Tibial nerve (tissue), 4 donors: ENCODE results near the gene ZC3H12A. TPM values are rescaled to one million over a fixed set of nuclear protein-coding genes. Genes with fewer than 3 reads are reported as not detected.

ENCODE experiments used
- DNase-seq, 2 donors: peaks; one replicate each; pipeline ENCODE4 v3.0.0-alpha.2; 2019; ENCODE audit warnings: low spot score in 2 of 2
- H3K27ac ChIP-seq, 4 donors: fragments of 200-600 bp; sonication (generic) in 3 of 4; one replicate each; pipeline ENCODE4 v1.5.1; 2017 to 2019; ENCODE audit warnings: mild to moderate bottlenecking in 1 of 4
- H3K27me3 ChIP-seq, 2 donors: fragments of 200-600 bp; sonication (generic) in 1 of 2; one replicate each; pipeline versions ENCODE4 v1.5.1 to v1.6.0; 2017 to 2019
- H3K36me3 ChIP-seq, 3 donors: fragments of 200-600 bp; sonication (generic); one replicate each; pipeline ENCODE4 v1.5.1; 2018 to 2019
- H3K4me1 ChIP-seq, 4 donors: fragments of 200-600 bp; sonication (generic) in 3 of 4; one replicate each; pipeline ENCODE4 v1.5.1; 2017 to 2019
- H3K4me3 ChIP-seq, 4 donors: fragments of 200-600 bp; sonication (generic) in 3 of 4; one replicate each; pipeline ENCODE4 v1.5.1; 2017 to 2019; ENCODE audit warnings: mild to moderate bottlenecking in 1 of 4, moderate library complexity in 1 of 4
- H3K9me3 ChIP-seq, 4 donors: fragments of 200-600 bp; sonication (generic) in 3 of 4; one replicate each; pipeline ENCODE4 v1.5.1; 2017 to 2019
- EP300 ChIP-seq, 2 donors: sonication (generic); formaldehyde crosslinking; IDR thresholded peaks; one replicate each; pipeline ENCODE4 v1.6.1; 2017; ENCODE audit warnings: antibody characterized with exemption in 2 of 2, mild to moderate bottlenecking in 1 of 2
- POLR2A ChIP-seq, 2 donors: fragments of 450-650 bp; IDR thresholded peaks; one replicate each; pipeline ENCODE4 v1.6.1; 2017; ENCODE audit warnings: antibody characterized with exemption in 2 of 2, mild to moderate bottlenecking in 2 of 2, moderate library complexity in 2 of 2
- WGBS, 2 donors: methylation state at CpG; one replicate each; pipeline ENCODE4 v1.1.5; 2018; 5-methylcytosine and 5-hydroxymethylcytosine counted together
- total RNA-seq, 4 donors: library from RNA; depleted of rRNA; stranded (reverse); fragments of >200 nt; gene quantifications; one replicate each; pipeline ENCODE4 v1.1.0, GENCODE V29; 2016
- TF ChIP-seq, protein P1 (sequence below), 5 experiments: fragments of 200-600 bp in 3 of 5; fragments of 450-650 bp in 2 of 5; sonication (generic) in 3 of 5; IDR thresholded peaks; one replicate each; pipeline ENCODE4 v1.5.1; 2016 to 2019; ENCODE audit warnings: antibody characterized with exemption in 5 of 5, mild to moderate bottlenecking in 3 of 5, moderate library complexity in 2 of 5

ZC3H12A gene
- total RNA-seq, 4 donors from 2014 or later, result 7.9 to 15.7 (median 10.9) TPM

DNA sequence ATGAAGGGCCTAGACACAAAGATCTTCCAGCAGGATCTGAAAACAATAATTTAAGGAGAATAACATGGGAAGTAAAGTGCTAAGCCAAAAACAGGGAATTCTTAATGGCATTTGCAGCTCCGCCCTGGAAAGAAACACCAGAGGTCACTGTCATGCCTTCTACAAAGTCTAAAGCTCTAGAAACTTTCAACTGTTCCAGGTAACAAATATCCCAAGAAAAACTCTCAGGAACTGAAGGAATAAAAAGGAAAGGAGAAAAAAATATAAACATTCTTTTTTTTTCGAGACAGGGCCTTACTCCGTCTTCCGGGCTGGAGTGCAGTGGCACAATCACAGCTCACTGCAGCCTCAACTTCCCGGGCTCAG, 13.2 kb downstream of the ZC3H12A start:
- H3K36me3 ChIP-seq, result peaks cover 0 to 67% (median 2%) of the 10 kb centered on the region in 3 donors
- no peaks in the 10 kb centered on the region for H3K9me3 ChIP-seq
- TF ChIP-seq, protein P1, sequence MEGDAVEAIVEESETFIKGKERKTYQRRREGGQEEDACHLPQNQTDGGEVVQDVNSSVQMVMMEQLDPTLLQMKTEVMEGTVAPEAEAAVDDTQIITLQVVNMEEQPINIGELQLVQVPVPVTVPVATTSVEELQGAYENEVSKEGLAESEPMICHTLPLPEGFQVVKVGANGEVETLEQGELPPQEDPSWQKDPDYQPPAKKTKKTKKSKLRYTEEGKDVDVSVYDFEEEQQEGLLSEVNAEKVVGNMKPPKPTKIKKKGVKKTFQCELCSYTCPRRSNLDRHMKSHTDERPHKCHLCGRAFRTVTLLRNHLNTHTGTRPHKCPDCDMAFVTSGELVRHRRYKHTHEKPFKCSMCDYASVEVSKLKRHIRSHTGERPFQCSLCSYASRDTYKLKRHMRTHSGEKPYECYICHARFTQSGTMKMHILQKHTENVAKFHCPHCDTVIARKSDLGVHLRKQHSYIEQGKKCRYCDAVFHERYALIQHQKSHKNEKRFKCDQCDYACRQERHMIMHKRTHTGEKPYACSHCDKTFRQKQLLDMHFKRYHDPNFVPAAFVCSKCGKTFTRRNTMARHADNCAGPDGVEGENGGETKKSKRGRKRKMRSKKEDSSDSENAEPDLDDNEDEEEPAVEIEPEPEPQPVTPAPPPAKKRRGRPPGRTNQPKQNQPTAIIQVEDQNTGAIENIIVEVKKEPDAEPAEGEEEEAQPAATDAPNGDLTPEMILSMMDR (IDR thresholded peaks at IDR 0.05), result peak in 1 of 5 experiments; percentile 2
- TF ChIP-seq EP300 (IDR thresholded peaks at IDR 0.05) (no peak), POLR2A (IDR thresholded peaks at IDR 0.05) (no peak)
- no peaks in the 10 kb centered on the region for H3K27me3 ChIP-seq
- H3K4me3 ChIP-seq, result no peak overlapping the region
- no peak for DNase-seq
- peaks cover 0 to 29% (median 22%) of the 10 kb centered on the region in 4 donors for H3K4me1 ChIP-seq
- H3K27ac ChIP-seq, result peak overlapping the region; percentile 32 to 79 (median 63)
- 82 to 84% methylated on average over 5 of the region's 5 CpGs for WGBS, 2 donors

DNA sequence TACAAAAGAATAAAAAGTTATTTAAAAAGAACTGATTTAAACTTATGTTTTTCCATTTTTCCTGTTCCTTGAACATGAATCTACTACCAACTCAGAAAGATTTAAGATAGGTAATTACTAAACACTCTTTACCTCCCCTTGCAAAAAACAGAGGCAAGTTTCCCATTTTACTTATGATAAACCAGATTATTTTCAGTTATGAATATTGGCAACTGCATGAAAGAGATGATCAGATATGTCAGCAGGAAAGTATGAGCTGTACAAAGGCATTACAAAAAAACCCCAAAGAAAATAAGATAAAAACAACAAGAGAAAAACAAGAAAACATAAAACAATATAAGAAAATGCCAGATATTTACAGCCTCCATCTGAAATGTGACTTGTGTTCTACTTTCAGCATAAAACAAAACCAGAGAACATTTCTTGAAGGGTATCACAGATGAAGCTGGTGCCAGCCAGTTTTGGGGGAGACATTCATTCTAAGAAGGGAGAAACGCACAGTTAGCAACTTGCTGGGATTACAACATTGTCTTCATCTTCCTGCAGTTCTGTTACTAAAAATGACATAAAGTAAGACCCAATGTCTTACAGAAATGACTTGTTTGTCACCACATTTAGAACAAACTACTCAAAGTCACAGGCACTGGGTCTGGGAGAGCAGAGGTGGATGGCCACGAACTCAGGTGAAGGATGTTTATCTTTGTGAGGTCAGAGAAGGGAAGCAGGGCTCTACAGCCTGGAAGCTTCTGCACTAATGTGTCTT, 19.1 kb downstream of the ZC3H12A start:
- DNase-seq, result no peak
- Histone ChIP-seq H3K4me3 (no peak overlapping the region), H3K27me3 (no peaks in the 10 kb centered on the region), H3K36me3 (peaks cover 0 to 72% (median 4%) of the 10 kb centered on the region in 3 donors), H3K9me3 (no peaks in the 10 kb centered on the region), H3K4me1 (no peaks in the 10 kb centered on the region), H3K27ac (no peak overlapping the region)
- TF ChIP-seq EP300 (IDR thresholded peaks at IDR 0.05) (no peak), POLR2A (IDR thresholded peaks at IDR 0.05) (no peak)
- TF ChIP-seq, protein P1 (IDR thresholded peaks at IDR 0.05), result no peak
- WGBS, 2 donors, result 82 to 86% methylated on average over 2 of the region's 2 CpGs

DNA sequence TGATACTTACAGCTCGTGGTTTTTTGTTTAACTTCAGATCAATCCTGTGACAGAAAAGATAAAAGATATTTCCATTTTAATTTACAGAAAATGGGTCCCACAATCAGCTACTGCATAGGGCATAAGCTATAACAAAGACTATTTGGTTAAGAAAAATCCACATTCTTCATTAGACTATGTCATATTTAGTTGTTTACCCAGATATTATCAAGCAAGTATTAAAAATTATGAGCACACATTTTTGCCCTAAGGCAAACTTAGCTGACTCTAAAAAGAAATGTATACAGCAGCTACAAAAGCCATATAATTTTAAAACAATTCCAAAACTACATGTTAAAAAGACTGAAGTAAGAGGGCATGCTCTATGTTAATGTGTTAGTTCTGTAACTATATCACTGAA, 21.5 kb downstream of the ZC3H12A start:
- H3K4me3 ChIP-seq, result no peak overlapping the region
- DNase-seq, result no peak

GRCh38 chr1:37497832-37498231, 23.5 kb downstream of the ZC3H12A start:
- 88 to 92% methylated on average over 2 of the region's 2 CpGs for WGBS, 2 donors
- Histone ChIP-seq H3K9me3 (no peaks in the 10 kb centered on the region), H3K27me3 (no peaks in the 10 kb centered on the region), H3K36me3 (peaks cover 0 to 58% (median 23%) of the 10 kb centered on the region in 3 donors), H3K27ac (no peak overlapping the region), H3K4me1 (peaks cover 0 to 10% (median 5%) of the 10 kb centered on the region in 4 donors), H3K4me3 (no peak overlapping the region)
- DNase-seq, result no peak
- TF ChIP-seq, protein P1 (IDR thresholded peaks at IDR 0.05), result no peak
- TF ChIP-seq POLR2A (IDR thresholded peaks at IDR 0.05) (no peak), EP300 (IDR thresholded peaks at IDR 0.05) (no peak)

More for the DNA sequence above, 21.5 kb downstream of the ZC3H12A start:
- peaks cover 0 to 65% (median 14%) of the 10 kb centered on the region in 3 donors for H3K36me3 ChIP-seq
- WGBS, 2 donors, result 78% methylated on average over 1 of the region's 1 CpG
- no peak overlapping the region for H3K27ac ChIP-seq
- peaks cover 0 to 10% (median 5%) of the 10 kb centered on the region in 4 donors for H3K4me1 ChIP-seq
- TF ChIP-seq, protein P1 (IDR thresholded peaks at IDR 0.05), result no peak
- no peak for TF ChIP-seq EP300 (IDR thresholded peaks at IDR 0.05)
- no peak for TF ChIP-seq POLR2A (IDR thresholded peaks at IDR 0.05)
- no peaks in the 10 kb centered on the region for H3K9me3 ChIP-seq
- H3K27me3 ChIP-seq, result no peaks in the 10 kb centered on the region

DNA sequence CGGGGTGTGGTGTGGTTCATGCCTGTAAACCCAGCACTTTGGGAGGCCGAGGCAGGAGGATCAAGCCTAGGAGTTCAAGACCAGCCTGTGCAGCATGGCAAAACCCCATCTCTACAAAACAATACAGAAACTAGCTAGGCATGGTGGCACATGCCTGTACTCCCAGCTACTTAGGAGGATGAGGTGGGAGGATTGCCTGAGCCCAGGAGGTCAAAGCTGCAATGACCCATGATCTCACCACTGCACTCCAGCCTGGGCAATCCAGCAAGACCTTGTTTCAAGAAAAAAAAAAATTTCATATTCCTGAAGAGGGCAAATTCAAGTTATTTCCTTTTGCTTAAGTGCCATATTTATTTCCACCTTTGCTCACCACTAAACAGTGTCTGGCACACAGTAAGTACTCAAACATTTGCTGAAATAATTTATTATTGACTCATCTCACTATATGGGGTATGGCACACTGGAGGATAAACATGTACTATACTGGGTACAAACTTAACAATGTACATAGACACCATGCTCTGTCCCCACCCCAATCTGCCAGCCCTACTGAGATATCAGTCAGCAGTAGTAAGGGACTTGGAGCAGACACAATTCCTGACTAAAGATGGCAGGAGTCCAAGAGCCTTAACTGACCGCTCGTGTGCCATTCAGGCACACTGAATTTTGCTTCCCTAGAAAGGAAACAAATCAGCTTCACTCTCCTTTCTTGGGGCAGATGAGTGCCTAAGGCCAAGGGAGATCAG, 24.7 kb downstream of the ZC3H12A start:
- H3K36me3 ChIP-seq, result peaks cover 0 to 55% (median 21%) of the 10 kb centered on the region in 3 donors
- no peaks in the 10 kb centered on the region for H3K9me3 ChIP-seq
- no peak overlapping the region for H3K27ac ChIP-seq
- no peaks in the 10 kb centered on the region for H3K27me3 ChIP-seq
- no peak for DNase-seq
- TF ChIP-seq EP300 (IDR thresholded peaks at IDR 0.05), result no peak
- TF ChIP-seq, protein P1 (IDR thresholded peaks at IDR 0.05), result no peak
- no peak for TF ChIP-seq POLR2A (IDR thresholded peaks at IDR 0.05)
- H3K4me3 ChIP-seq, result no peak overlapping the region
- WGBS, 2 donors, result 54 to 59% methylated on average over 4 of the region's 4 CpGs
- peaks cover 0 to 10% (median 5%) of the 10 kb centered on the region in 4 donors for H3K4me1 ChIP-seq
